Stimulated activated naive CD8-positive, alpha-beta T cell treated with anti-CD3 and anti-CD28 coated beads, Interleukin-15, Interleukin-2, amounts not matched to agents 100 ng/mL and 50 ng/mL, for 24 hours (primary cell): ENCODE results near the gene ZNF79.

ENCODE experiments used
- H3K27ac Mint-ChIP-seq: one replicate; pipeline ENCODE4 v1.8.0; 2021; ENCODE audit warnings: mild to moderate bottlenecking, mixed read lengths
- H3K27me3 Mint-ChIP-seq: one replicate; pipeline ENCODE4 v1.8.0; 2021; ENCODE audit warnings: mixed read lengths
- H3K36me3 Mint-ChIP-seq: one replicate; pipeline ENCODE4 v1.8.0; 2021; ENCODE audit warnings: low read depth, mixed read lengths
- H3K4me1 Mint-ChIP-seq: one replicate; pipeline ENCODE4 v1.8.0; 2021; ENCODE audit warnings: low read depth, mixed read lengths
- H3K4me3 Mint-ChIP-seq: one replicate; pipeline ENCODE4 v1.8.0; 2021; ENCODE audit warnings: mild to moderate bottlenecking, mixed read lengths
- H3K9me3 Mint-ChIP-seq: one replicate; pipeline ENCODE4 v1.8.0; 2021; ENCODE audit warnings: mixed read lengths

ZNF79 gene

GRCh38 chr9:127406799-127407491 is 17.2 kb upstream of the ZNF79 start:
- Mint-ChIP-seq H3K27me3 (peaks cover 31% of the 10 kb centered on the region), H3K27ac (no peak overlapping the region), H3K36me3 (no peaks in the 10 kb centered on the region), H3K4me1 (no peaks in the 10 kb centered on the region), H3K9me3 (no peaks in the 10 kb centered on the region), H3K4me3 (no peak overlapping the region)

- peaks cover 33% of the 10 kb centered on the region for H3K27me3 Mint-ChIP-seq
- H3K9me3 Mint-ChIP-seq = no peaks in the 10 kb centered on the region
- H3K4me3 Mint-ChIP-seq = no peak overlapping the region
- H3K36me3 Mint-ChIP-seq = no peaks in the 10 kb centered on the region
- no peak overlapping the region for H3K27ac Mint-ChIP-seq
- no peaks in the 10 kb centered on the region for H3K4me1 Mint-ChIP-seq
Measured at GRCh38 chr9:127407492-127407843, 16.7 kb upstream of the ZNF79 start.

GRCh38 chr9:127411122-127411521 is 13.1 kb upstream of the ZNF79 start:
- H3K27me3 Mint-ChIP-seq = peaks cover 49% of the 10 kb centered on the region
- H3K27ac Mint-ChIP-seq = no peak overlapping the region
- no peaks in the 10 kb centered on the region for H3K4me1 Mint-ChIP-seq
- no peak overlapping the region for H3K4me3 Mint-ChIP-seq
- no peaks in the 10 kb centered on the region for H3K36me3 Mint-ChIP-seq
- no peaks in the 10 kb centered on the region for H3K9me3 Mint-ChIP-seq

- H3K4me3 Mint-ChIP-seq = no peak overlapping the region
- peaks cover 42% of the 10 kb centered on the region for H3K27me3 Mint-ChIP-seq
- H3K9me3 Mint-ChIP-seq = no peaks in the 10 kb centered on the region
- no peaks in the 10 kb centered on the region for H3K36me3 Mint-ChIP-seq
- no peaks in the 10 kb centered on the region for H3K4me1 Mint-ChIP-seq
- no peak overlapping the region for H3K27ac Mint-ChIP-seq
Measured at GRCh38 chr9:127415141-127415540, 9.0 kb upstream of the ZNF79 start.

- H3K4me3 Mint-ChIP-seq = no peak overlapping the region
- no peaks in the 10 kb centered on the region for H3K4me1 Mint-ChIP-seq
- H3K27ac Mint-ChIP-seq = no peak overlapping the region
- H3K36me3 Mint-ChIP-seq = no peaks in the 10 kb centered on the region
- H3K27me3 Mint-ChIP-seq = peaks cover 42% of the 10 kb centered on the region
- no peaks in the 10 kb centered on the region for H3K9me3 Mint-ChIP-seq
Measured at GRCh38 chr9:127415657-127416056, 8.5 kb upstream of the ZNF79 start.

- Mint-ChIP-seq H3K4me3 (no peak overlapping the region), H3K27ac (peak overlapping the region; percentile 49), H3K27me3 (peaks cover 28% of the 10 kb centered on the region)
Measured at GRCh38 chr9:127417131-127418036, 6.8 kb upstream of the ZNF79 start.

GRCh38 chr9:127418037-127418471 is 6.1 kb upstream of the ZNF79 start:
- H3K4me1 Mint-ChIP-seq = peaks cover 11% of the 10 kb centered on the region
- no peak overlapping the region for H3K27ac Mint-ChIP-seq
- no peak overlapping the region for H3K4me3 Mint-ChIP-seq
- H3K27me3 Mint-ChIP-seq = peaks cover 26% of the 10 kb centered on the region
- no peaks in the 10 kb centered on the region for H3K36me3 Mint-ChIP-seq
- no peaks in the 10 kb centered on the region for H3K9me3 Mint-ChIP-seq

More at GRCh38 chr9:127417131-127418036, 6.8 kb upstream of the ZNF79 start:
- no peaks in the 10 kb centered on the region for H3K9me3 Mint-ChIP-seq
- H3K4me1 Mint-ChIP-seq = peaks cover 4% of the 10 kb centered on the region
- H3K36me3 Mint-ChIP-seq = no peaks in the 10 kb centered on the region

GRCh38 chr9:127419348-127419747 is 4.8 kb upstream of the ZNF79 start:
- H3K27ac Mint-ChIP-seq = no peak overlapping the region
- H3K4me1 Mint-ChIP-seq = peaks cover 17% of the 10 kb centered on the region
- no peaks in the 10 kb centered on the region for H3K36me3 Mint-ChIP-seq
- no peak overlapping the region for H3K4me3 Mint-ChIP-seq
- H3K9me3 Mint-ChIP-seq = no peaks in the 10 kb centered on the region
- H3K27me3 Mint-ChIP-seq = peaks cover 17% of the 10 kb centered on the region

GRCh38 chr9:127421057-127421456 is 3.1 kb upstream of the ZNF79 start:
- no peak overlapping the region for H3K27ac Mint-ChIP-seq

GRCh38 chr9:127422133-127422782 is 1.9 kb upstream of the ZNF79 start:
- no peaks in the 10 kb centered on the region for H3K27me3 Mint-ChIP-seq
- no peak overlapping the region for H3K27ac Mint-ChIP-seq
- peaks cover 20% of the 10 kb centered on the region for H3K36me3 Mint-ChIP-seq
- peak overlapping the region; percentile 97 for H3K4me3 Mint-ChIP-seq
- no peaks in the 10 kb centered on the region for H3K9me3 Mint-ChIP-seq
- H3K4me1 Mint-ChIP-seq = peaks cover 45% of the 10 kb centered on the region

More at GRCh38 chr9:127421057-127421456, 3.1 kb upstream of the ZNF79 start:
- Mint-ChIP-seq H3K9me3 (no peaks in the 10 kb centered on the region), H3K4me3 (no peak overlapping the region), H3K27me3 (peaks cover 3% of the 10 kb centered on the region), H3K4me1 (peaks cover 34% of the 10 kb centered on the region), H3K36me3 (peaks cover 13% of the 10 kb centered on the region)

GRCh38 chr9:127422787-127423186 is 1.4 kb upstream of the ZNF79 start:
- Mint-ChIP-seq H3K27me3 (no peaks in the 10 kb centered on the region), H3K9me3 (no peaks in the 10 kb centered on the region), H3K4me1 (peaks cover 50% of the 10 kb centered on the region), H3K4me3 (peak overlapping the region; percentile 97), H3K36me3 (peaks cover 23% of the 10 kb centered on the region), H3K27ac (peak overlapping the region; percentile 99)

GRCh38 chr9:127423476-127423933 is 677 bp upstream of the ZNF79 start:
- Mint-ChIP-seq H3K4me1 (peaks cover 57% of the 10 kb centered on the region), H3K4me3 (peak overlapping the region; percentile 97), H3K36me3 (peaks cover 30% of the 10 kb centered on the region)

GRCh38 chr9:127424676-127424999 is 456 bp downstream of the ZNF79 start:
- H3K36me3 Mint-ChIP-seq = peaks cover 37% of the 10 kb centered on the region
- peaks cover 66% of the 10 kb centered on the region for H3K4me1 Mint-ChIP-seq
- no peaks in the 10 kb centered on the region for H3K9me3 Mint-ChIP-seq
- H3K4me3 Mint-ChIP-seq = peak overlapping the region; percentile 97
- peak overlapping the region; percentile 99 for H3K27ac Mint-ChIP-seq
- H3K27me3 Mint-ChIP-seq = no peaks in the 10 kb centered on the region

More at GRCh38 chr9:127423476-127423933, 677 bp upstream of the ZNF79 start:
- Mint-ChIP-seq H3K27ac (peak overlapping the region; percentile 99), H3K27me3 (no peaks in the 10 kb centered on the region), H3K9me3 (no peaks in the 10 kb centered on the region)

GRCh38 chr9:127426756-127427155 is 2.6 kb downstream of the ZNF79 start:
- Mint-ChIP-seq H3K4me1 (peaks cover 80% of the 10 kb centered on the region), H3K36me3 (peaks cover 54% of the 10 kb centered on the region), H3K27ac (peak overlapping the region; percentile 99), H3K9me3 (no peaks in the 10 kb centered on the region), H3K4me3 (peak overlapping the region; percentile 97), H3K27me3 (no peaks in the 10 kb centered on the region)

- Mint-ChIP-seq H3K4me1 (peaks cover 66% of the 10 kb centered on the region), H3K4me3 (peak overlapping the region; percentile 47)
Measured at GRCh38 chr9:127428348-127428747, 4.2 kb downstream of the ZNF79 start.

More at GRCh38 chr9:127428348-127428747, 4.2 kb downstream of the ZNF79 start:
- Mint-ChIP-seq H3K27ac (peak overlapping the region; percentile 69), H3K36me3 (peaks cover 64% of the 10 kb centered on the region), H3K27me3 (no peaks in the 10 kb centered on the region), H3K9me3 (no peaks in the 10 kb centered on the region)
